ENCODE measurements around the gene BPIFB3. TPM values are rescaled to one million over a fixed set of nuclear protein-coding genes. Genes with fewer than 3 reads are reported as not detected.

The BPIFB3 gene
- polyA plus RNA-seq, 1 experiment = not detected

DNA sequence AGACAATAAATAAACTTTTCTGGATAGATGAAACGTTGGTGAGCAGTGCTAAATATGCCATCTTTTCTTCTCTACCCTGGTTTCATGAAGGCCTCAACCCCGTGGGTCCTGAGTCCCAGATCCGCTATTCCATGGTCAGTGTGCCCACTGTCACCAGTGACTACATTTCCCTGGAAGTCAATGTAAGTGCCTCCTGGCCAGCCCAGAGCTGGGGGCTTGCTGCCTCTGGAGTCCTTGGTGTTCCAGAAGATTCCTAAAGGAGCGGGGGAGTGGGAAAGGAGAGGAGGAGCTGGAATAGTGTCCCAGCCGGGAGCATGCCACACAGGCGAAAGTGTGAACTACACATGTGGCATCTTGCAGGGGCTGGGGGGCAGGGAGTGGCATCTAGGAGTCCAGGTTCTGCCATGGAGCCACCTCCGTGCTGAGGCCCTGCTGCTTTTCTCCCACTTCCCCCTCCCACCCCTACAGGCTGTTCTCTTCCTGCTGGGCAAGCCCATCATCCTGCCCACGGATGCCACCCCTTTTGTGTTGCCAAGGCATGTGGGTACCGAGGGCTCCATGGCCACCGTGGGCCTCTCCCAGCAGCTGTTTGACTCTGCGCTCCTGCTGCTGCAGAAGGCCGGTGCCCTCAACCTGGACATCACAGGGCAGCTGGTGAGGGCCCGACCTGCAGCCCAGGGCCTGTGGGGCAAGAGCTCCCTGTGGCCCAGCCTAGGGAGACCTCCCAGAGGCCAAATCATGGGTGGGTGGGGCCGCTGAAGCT lies 35.4 kb upstream of the BPIFB3 start:
- CTCF ChIA-PET = no interaction called here
- Histone ChIP-seq H3K27me3 (ENCODE audit: control insufficient read depth, insufficient read depth, low read length) (no peaks in the 10 kb centered on the region; the same call in 1 of the 2 replicates), H3K36me3 (ENCODE audit: control insufficient read depth, insufficient read depth, low read length) (no peaks in the 10 kb centered on the region), H3K4me3 (ENCODE audit: low read depth, low read length) (no peak overlapping the region)
- POLR2A ChIA-PET = no interaction called here
- DNase-seq (ENCODE audit: low read depth) = no peak
- TF ChIP-seq, protein P1, sequence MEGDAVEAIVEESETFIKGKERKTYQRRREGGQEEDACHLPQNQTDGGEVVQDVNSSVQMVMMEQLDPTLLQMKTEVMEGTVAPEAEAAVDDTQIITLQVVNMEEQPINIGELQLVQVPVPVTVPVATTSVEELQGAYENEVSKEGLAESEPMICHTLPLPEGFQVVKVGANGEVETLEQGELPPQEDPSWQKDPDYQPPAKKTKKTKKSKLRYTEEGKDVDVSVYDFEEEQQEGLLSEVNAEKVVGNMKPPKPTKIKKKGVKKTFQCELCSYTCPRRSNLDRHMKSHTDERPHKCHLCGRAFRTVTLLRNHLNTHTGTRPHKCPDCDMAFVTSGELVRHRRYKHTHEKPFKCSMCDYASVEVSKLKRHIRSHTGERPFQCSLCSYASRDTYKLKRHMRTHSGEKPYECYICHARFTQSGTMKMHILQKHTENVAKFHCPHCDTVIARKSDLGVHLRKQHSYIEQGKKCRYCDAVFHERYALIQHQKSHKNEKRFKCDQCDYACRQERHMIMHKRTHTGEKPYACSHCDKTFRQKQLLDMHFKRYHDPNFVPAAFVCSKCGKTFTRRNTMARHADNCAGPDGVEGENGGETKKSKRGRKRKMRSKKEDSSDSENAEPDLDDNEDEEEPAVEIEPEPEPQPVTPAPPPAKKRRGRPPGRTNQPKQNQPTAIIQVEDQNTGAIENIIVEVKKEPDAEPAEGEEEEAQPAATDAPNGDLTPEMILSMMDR (IDR thresholded peaks at IDR 0.05; ENCODE audit: insufficient read depth, low read depth, low read length) = no peak

DNA sequence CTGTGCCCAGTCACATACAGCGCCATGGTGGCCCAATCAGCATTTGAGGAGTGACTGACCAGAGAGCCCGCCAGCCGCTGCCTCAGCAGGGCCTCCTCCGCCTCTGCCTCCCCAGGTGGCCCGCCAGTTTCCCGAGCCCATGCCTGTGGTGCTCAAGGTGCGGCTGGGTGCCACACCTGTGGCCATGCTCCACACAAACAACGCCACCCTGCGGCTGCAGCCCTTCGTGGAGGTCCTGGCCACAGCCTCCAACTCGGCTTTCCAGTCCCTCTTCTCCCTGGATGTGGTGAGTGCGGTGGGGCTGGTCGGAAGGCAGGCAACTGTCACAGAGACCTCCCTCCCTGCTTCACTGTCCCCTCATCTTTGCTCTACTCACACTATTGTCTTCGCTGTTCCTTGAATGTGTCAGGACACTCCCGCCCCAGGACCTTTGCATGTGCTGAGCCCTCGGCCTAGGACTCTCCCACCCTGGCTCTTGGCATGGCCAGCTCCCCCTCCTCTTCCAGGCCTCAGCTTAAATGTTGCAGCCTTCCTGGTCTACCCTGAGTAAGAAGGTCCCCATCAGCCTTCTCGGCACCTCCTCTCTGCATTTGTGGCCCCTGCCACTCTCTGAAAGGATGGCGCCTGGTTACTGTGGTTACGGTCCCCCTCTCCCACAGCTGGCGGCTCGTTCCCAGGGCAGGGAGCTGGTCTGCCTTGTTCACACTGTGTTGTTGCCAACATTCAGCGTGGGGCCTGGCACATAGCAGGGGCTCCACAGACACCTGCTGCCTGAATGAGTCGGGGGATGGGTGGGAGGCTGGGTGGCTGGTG lies 34.0 kb upstream of the BPIFB3 start:
- DNase-seq (ENCODE audit: low read depth) = no peak
- CTCF ChIA-PET = no interaction called here
- H3K27me3 ChIP-seq (ENCODE audit: control insufficient read depth, insufficient read depth, low read length) = no peaks in the 10 kb centered on the region; the same call in 1 of the 2 replicates
- TF ChIP-seq, protein P1 (IDR thresholded peaks at IDR 0.05; ENCODE audit: insufficient read depth, low read depth, low read length) = no peak
- H3K4me3 ChIP-seq (ENCODE audit: low read depth, low read length) = no peak overlapping the region
- POLR2A ChIA-PET = no interaction called here
- H3K36me3 ChIP-seq (ENCODE audit: control insufficient read depth, insufficient read depth, low read length) = no peaks in the 10 kb centered on the region

DNA sequence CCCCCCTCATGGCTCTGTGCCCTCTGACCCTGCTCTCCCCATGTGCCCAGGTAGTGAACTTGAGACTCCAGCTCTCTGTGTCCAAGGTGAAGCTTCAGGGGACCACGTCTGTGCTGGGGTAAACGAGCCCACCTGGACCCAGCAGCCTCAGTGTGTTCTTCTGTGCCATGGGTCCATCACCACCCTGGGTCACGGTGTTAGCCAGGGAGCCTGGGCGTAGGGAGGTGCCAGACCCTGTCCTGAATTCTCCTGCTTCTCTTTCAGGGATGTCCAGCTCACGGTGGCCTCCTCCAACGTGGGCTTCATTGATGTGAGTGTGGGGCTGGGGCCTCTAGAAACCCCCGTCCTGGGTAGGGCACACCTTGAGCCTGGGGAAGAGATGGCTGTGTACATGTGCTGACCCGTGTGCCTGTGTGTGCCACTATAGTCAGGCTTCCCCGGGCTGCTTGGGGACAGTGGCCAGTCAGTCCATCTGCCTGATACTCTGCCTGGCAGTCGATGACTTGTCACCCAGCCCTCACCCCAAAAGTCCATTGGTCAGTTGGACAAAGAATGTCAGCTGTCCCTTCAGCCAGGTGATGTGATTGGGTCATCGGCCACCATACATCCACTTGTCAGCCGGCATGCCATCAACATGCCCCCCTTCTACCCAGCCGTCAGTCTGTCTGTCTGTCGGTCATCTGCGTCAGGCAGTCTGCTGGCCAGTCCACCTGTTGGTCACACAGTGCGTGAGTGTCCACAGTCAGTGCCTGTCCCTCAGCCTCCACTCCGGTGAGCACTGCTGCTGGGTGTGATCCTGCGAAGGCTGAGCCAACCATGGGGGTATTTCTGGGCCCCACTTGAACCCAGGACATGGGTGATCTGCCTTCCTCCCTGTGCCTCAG lies 33.2 kb upstream of the BPIFB3 start:
- ChIA-PET POLR2A (no interaction called here), CTCF (no interaction called here)
- DNase-seq (ENCODE audit: low read depth) = no peak
- Histone ChIP-seq H3K27me3 (ENCODE audit: control insufficient read depth, insufficient read depth, low read length) (no peaks in the 10 kb centered on the region), H3K4me3 (ENCODE audit: low read depth, low read length) (no peak overlapping the region), H3K36me3 (ENCODE audit: control insufficient read depth, insufficient read depth, low read length) (no peaks in the 10 kb centered on the region)
- TF ChIP-seq, protein P1 (IDR thresholded peaks at IDR 0.05; ENCODE audit: insufficient read depth, low read depth, low read length) = no peak

GRCh38 chr20:33021879-33022278 lies 31.8 kb upstream of the BPIFB3 start:
- CTCF ChIA-PET = interaction anchor here (1.3 kb wide), 1 partner anchor 9 kb away, joined by 3 read pairs; no protein-coding TSS in a partner anchor
- POLR2A ChIA-PET = no interaction called here
- no peak for DNase-seq (ENCODE audit: low read depth)
- Histone ChIP-seq H3K27me3 (ENCODE audit: control insufficient read depth, insufficient read depth, low read length) (no peaks in the 10 kb centered on the region), H3K36me3 (ENCODE audit: control insufficient read depth, insufficient read depth, low read length) (no peaks in the 10 kb centered on the region), H3K4me3 (ENCODE audit: low read depth, low read length) (no peak overlapping the region)
- TF ChIP-seq, protein P1 (IDR thresholded peaks at IDR 0.05; ENCODE audit: insufficient read depth, low read depth, low read length) = no peak
